Measurements from ENCODE around the gene OR6M1.

OR6M1 gene

GRCh38 chr11:123775715-123776549 is 30.2 kb downstream of the OR6M1 start:
- no peak for DNase-seq (ENCODE audit: low read depth in 2 of 3, low spot score in 1 of 3)

DNA sequence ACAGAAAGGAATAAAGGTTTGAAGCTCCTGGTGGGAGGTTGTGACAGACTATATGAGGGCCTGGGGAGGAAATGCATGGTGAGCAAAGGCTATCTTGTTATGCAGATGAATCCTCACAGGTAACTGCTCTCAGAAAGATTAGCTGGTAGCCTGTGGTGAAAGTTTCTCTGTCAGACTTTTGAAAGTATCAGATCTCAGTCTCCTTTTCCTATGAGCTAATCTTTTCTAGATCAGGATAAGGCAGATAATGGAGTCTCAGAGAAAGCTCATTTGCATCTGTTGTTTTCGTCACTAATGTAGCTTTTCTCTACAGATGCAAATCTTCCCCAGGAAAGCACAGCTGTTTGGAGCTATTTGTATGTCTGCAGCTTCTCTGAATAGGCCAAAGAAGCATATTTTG is 30.9 kb downstream of the OR6M1 start:
- DNase-seq (ENCODE audit: low read depth in 2 of 3, low spot score in 1 of 3): no peak

- no peak for DNase-seq (ENCODE audit: low read depth in 2 of 3, low spot score in 1 of 3)
These were observed 32.2 kb downstream of the OR6M1 start for GRCh38 chr11:123773959-123774358.

DNA sequence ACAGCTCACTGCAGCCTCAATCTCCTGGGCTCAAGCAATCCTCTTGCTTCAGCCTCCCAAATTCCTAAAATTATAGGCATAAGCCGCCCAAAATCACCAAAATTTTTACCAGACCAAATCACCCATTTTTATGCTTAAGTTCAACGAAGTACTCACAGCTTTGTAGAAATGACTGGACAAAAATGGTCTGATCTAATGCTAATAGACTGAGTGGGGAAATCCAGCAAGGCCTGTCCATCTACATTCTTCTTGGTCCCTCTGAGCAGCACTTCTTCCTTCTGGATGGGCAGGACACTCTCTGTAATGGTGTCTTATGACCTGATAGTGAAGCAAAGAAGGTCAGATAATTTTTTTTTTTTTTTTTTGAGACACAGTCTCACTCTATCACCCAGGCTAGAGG is 33.1 kb downstream of the OR6M1 start:
- no peak for DNase-seq (ENCODE audit: low read depth in 2 of 3, low spot score in 1 of 3)

DNA sequence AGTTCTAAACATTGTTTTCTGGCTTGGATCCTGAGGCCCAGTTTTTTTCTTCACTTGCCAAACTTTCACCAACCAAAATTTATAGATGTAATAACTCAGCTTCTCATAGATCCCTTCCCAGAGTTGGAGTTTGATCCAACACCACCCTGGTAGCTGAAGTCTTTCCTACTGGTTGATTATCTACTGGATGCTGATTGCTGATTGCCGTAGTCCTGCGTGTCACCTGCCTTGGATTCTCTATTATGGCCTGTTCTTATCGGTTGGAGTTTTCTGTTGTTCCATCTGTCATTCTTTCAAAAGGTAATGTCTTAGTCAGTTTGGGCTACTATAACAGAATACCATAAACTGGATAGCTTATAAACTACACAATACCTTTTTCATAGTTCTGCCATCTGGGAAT is 34.5 kb downstream of the OR6M1 start:
- no peak for DNase-seq (ENCODE audit: low read depth in 2 of 3, low spot score in 1 of 3)

GRCh38 chr11:123770712-123771111 is 35.4 kb downstream of the OR6M1 start:
- no peak for DNase-seq (ENCODE audit: low read depth in 2 of 3, low spot score in 1 of 3)

DNA sequence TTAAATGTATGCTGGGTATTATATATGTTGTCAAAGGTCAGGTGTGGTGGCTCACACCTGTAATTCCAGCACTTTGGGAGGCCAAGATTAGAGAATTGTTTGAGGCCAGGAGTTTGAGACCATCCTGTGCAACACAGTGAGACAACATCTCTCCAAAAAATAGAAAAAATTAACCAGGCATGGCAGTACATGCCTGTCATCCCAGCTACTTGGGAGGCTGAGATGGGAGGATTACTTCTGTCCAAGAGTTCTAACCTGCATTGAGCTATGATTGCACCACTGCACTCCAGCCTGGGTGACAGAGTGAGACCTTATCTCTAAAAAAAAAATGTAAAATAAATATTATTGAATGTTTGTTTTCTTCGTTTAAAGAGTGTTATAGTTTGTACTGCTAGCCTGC is 40.5 kb downstream of the OR6M1 start:
- no peak for DNase-seq (ENCODE audit: low read depth in 2 of 3, low spot score in 1 of 3)

- no peak for DNase-seq (ENCODE audit: low read depth in 2 of 3, low spot score in 1 of 3)
These were observed 43.7 kb downstream of the OR6M1 start for GRCh38 chr11:123762422-123762821.

- DNase-seq (ENCODE audit: low read depth in 2 of 3, low spot score in 1 of 3): no peak
These were observed 45.3 kb downstream of the OR6M1 start for GRCh38 chr11:123760894-123761293.

- no peak for DNase-seq (ENCODE audit: low read depth in 2 of 3, low spot score in 1 of 3)
These were observed 48.2 kb downstream of the OR6M1 start for GRCh38 chr11:123757976-123758375.

DNA sequence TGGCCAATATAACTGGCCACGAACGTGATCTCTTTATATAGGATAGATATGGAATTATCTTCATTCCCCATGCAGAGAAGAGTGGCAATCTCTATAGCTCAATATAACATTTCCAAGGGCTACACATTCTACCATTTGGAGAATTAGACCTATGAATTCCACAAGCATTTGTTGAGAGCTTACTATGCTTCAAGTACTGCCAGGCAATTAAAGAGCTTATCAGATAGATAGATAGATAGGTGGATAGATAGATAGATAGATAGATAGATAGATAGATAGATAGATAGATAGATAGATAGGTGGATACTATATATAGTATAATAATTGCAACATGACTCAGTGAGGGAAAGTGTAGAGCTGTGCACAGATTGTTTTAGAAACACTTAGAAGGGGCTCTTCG is 50.3 kb downstream of the OR6M1 start:
- DNase-seq (ENCODE audit: low read depth in 2 of 3, low spot score in 1 of 3): no peak

All from stimulated activated CD4-positive, alpha-beta T cell treated with anti-CD3 and anti-CD28 coated beads, Interleukin-12 subunit alpha, Interleukin-12 subunit beta, amount 100 ng/mL, for 48 hours (primary cell).